Measurements from ENCODE around the gene WDR18. TPM values are rescaled to one million over a fixed set of nuclear protein-coding genes. Genes with fewer than 3 reads are reported as not detected.

WDR18 gene
- total RNA-seq, 1 donor from 2014 or later = 66.5 TPM

- Mint-ChIP-seq H3K27me3 (peaks cover 6% of the 10 kb centered on the region), H3K4me3 (no peak overlapping the region), H3K36me3 (ENCODE audit: low read depth) (peaks cover 35% of the 10 kb centered on the region), H3K4me1 (peaks cover 9% of the 10 kb centered on the region), H3K9me3 (no peaks in the 10 kb centered on the region), H3K27ac (no peak overlapping the region)
- CTCF ChIA-PET = no interaction called here
- DNase-seq (no peak), ATAC-seq (ENCODE audit: low read depth) (no peak)
- TF ChIP-seq CTCF (IDR thresholded peaks at IDR 0.05) = no peak
- intact Hi-C loops (cut with micrococcal nuclease) = no loop called here
- POLR2A ChIA-PET = interaction anchor here (0.5 to 0.8 kb wide), 3 partner anchors 8 to 111 kb away, joined by 3 to 4 read pairs (median 4); partner anchors contain the start of gene WDR18
These were observed 8.0 kb downstream of the WDR18 start for GRCh38 chr19:991932-992669.

- no peak for DNase-seq
- Mint-ChIP-seq H3K4me1 (peaks cover 9% of the 10 kb centered on the region), H3K27ac (no peak overlapping the region), H3K27me3 (peaks cover 7% of the 10 kb centered on the region), H3K36me3 (ENCODE audit: low read depth) (peaks cover 31% of the 10 kb centered on the region), H3K9me3 (no peaks in the 10 kb centered on the region), H3K4me3 (no peak overlapping the region)
- TF ChIP-seq CTCF (IDR thresholded peaks at IDR 0.05) = no peak
- ATAC-seq (ENCODE audit: low read depth) = no peak
- ChIA-PET CTCF (no interaction called here), POLR2A (interaction anchor here (0.5 to 0.8 kb wide), 2 partner anchors 9 to 110 kb away, joined by 3 to 4 read pairs; partner anchors contain the start of gene WDR18)
- intact Hi-C loops (cut with micrococcal nuclease) = no loop called here
These were observed 8.5 kb downstream of the WDR18 start for GRCh38 chr19:992670-993055.

DNA sequence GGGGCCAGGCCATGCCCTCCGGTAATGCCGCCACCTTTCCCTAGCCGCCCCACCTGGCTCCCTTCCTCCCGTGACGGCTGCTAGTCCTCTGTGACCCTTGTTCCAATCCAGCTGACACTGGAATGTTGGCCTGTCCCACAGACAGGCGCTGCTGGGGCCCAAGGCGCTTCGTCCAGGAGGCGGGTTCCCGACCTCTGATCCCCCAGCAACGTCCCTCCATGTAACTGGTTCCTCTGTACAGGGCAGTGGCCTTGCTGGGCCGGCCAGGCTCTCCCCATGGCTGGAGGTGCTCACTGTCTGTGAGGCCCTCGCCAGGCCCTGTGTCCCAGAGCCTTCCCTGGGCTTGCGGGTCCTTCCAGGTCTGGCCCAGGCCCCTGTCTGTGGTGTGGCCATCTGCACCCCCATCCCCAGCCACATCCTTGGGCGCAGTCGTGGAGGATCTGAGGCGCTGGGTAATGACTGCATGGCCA is 9.3 kb downstream of the WDR18 start:
- ChIA-PET CTCF (no interaction called here), POLR2A (interaction anchor here (1.3 kb wide), 1 partner anchor 9 kb away, joined by 4 read pairs; the partner anchor contains the start of gene WDR18)
- ATAC-seq (ENCODE audit: low read depth) = no peak

GRCh38 chr19:993831-994393 is 9.8 kb downstream of the WDR18 start:
- ChIA-PET CTCF (no interaction called here), POLR2A (interaction anchor here (1.3 kb wide), 1 partner anchor 10 kb away, joined by 4 read pairs; the partner anchor contains the start of gene WDR18)
- intact Hi-C loops (cut with micrococcal nuclease) = no loop called here
- DNase-seq (no peak), ATAC-seq (ENCODE audit: low read depth) (no peak)
- H3K27me3 Mint-ChIP-seq = peaks cover 16% of the 10 kb centered on the region
- TF ChIP-seq CTCF (IDR thresholded peaks at IDR 0.05) = no peak
- peaks cover 22% of the 10 kb centered on the region for H3K36me3 Mint-ChIP-seq (ENCODE audit: low read depth)
- H3K27ac Mint-ChIP-seq = no peak overlapping the region
- no peaks in the 10 kb centered on the region for H3K9me3 Mint-ChIP-seq
- H3K4me1 Mint-ChIP-seq = peaks cover 9% of the 10 kb centered on the region
- no peak overlapping the region for H3K4me3 Mint-ChIP-seq

More for the DNA sequence above, 9.3 kb downstream of the WDR18 start:
- peaks cover 9% of the 10 kb centered on the region for H3K4me1 Mint-ChIP-seq
- H3K9me3 Mint-ChIP-seq = no peaks in the 10 kb centered on the region
- H3K27ac Mint-ChIP-seq = no peak overlapping the region
- TF ChIP-seq CTCF (IDR thresholded peaks at IDR 0.05) = no peak
- intact Hi-C loops (cut with micrococcal nuclease) = no loop called here
- no peak overlapping the region for H3K4me3 Mint-ChIP-seq
- no peak for DNase-seq
- peaks cover 13% of the 10 kb centered on the region for H3K27me3 Mint-ChIP-seq
- H3K36me3 Mint-ChIP-seq (ENCODE audit: low read depth) = peaks cover 26% of the 10 kb centered on the region

- no peak for TF ChIP-seq CTCF (IDR thresholded peaks at IDR 0.05)
- peaks cover 12% of the 10 kb centered on the region for H3K4me1 Mint-ChIP-seq
- intact Hi-C loops (cut with micrococcal nuclease) = no loop called here
- ATAC-seq (ENCODE audit: low read depth) = no peak
- DNase-seq = no peak
- H3K27me3 Mint-ChIP-seq = peaks cover 22% of the 10 kb centered on the region
- H3K9me3 Mint-ChIP-seq = no peaks in the 10 kb centered on the region
- ChIA-PET CTCF (no interaction called here), POLR2A (interaction anchor here (1.3 kb wide), 1 partner anchor 10 kb away, joined by 4 read pairs; the partner anchor contains the start of gene WDR18)
- no peak overlapping the region for H3K27ac Mint-ChIP-seq
- no peak overlapping the region for H3K4me3 Mint-ChIP-seq
- peaks cover 21% of the 10 kb centered on the region for H3K36me3 Mint-ChIP-seq (ENCODE audit: low read depth)
These were observed 10.4 kb downstream of the WDR18 start for GRCh38 chr19:994516-994915.
